HG02943 (cell line): ENCODE measurements around the gene SMIM35.

Experiments used
- ATAC-seq: cut with Tn5 transposase; IDR thresholded peaks from one replicate; pipeline ENCODE4 v1.9.1; 2021; ENCODE audit warnings: mild to moderate bottlenecking, low read depth, moderate library complexity; ENCODE audit not compliant: unreplicated experiment

SMIM35 gene

DNA sequence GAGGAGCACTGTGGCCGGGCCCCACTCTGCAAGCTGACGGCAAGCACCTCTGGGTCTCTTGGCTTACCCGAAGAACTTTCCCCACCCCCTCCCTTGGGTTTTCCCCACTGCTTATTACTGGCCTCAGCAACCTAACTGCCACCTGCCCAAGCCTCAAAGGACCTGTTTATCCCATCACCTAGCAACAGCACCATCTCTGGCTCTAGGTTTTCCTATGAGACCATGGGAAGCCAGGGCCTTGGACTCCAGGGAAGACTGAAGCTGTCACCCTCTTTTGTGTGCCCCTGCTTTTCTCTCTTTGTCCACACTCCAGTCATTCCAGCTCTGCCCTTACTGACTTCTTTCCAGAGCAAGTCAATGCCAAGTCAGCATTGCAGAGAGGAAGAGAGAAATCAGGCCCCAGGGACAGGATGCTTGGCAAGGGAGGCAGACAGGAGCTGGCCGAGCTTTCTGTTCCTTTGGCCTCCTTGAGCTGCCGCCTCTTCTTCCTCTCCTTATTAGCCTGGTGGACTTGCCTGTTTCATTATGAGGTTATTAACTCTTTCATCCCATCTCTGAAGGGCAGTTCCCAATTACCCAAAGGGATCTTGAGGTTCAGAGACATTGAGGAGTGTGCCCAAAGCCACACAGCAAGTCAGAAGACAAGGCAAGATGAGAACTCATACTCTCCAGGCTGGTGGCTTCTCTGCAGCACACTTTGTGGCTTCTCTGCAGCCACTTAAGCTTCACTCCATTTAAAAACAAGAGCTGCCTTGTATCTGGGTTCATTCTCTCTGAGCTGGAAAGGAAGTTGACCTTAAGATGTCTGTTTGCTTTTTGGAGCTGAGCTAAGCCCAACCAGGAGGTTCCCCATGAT is at the start of gene SMIM35:
Gene SMIM35 (minus strand): TSS at position 51 of the 856 bp plus-strand sequence. CDS start 206 bp downstream, outside the sequence.
- ATAC-seq, result no peak

GRCh38 chr11:118136341-118136740 is 49.6 kb upstream of the SMIM35 start:
- ATAC-seq, result no peak

- no peak for ATAC-seq
Observed at GRCh38 chr11:118135796-118136165, 49.0 kb upstream of the SMIM35 start.

GRCh38 chr11:118135051-118135795 is 48.5 kb upstream of the SMIM35 start:
- ATAC-seq, result no peak

- no peak for ATAC-seq
Observed at GRCh38 chr11:118133816-118134215, 47.1 kb upstream of the SMIM35 start.

- ATAC-seq, result no peak
Observed at GRCh38 chr11:118132385-118133151, 45.8 kb upstream of the SMIM35 start.

DNA sequence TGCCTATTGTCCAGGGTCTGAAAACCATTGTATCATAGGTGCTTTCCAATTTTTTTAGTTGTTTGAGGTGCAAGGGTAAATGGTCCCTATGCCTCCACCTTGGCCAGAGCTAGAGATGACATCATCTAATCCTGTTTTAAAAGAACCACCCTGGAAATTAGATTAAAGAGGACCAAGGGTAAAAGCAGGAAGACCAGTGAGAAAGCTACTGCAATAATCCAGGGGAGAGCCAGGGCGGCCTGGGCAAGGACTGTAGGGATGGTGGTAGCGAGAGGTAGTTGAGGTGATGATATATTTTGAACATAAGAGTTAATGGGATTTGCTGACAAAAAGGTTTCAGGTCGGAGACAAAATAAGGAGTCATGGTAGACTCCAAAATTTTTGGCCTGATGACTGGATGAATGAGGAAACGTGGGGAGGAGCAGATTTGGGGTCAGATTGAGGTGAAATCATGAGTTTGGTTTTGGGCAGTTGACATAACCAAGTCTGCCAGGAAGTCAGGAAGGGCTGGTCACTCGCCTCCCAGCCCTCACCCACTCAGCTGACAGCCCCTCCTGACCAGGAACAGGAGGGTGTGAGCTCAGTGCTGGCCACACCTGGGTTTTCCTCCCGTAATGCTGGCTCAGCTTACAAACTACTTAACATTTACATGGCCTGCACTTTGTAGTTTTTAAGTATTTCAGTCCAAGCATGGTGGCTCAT is 42.9 kb upstream of the SMIM35 start:
- ATAC-seq, result no peak

DNA sequence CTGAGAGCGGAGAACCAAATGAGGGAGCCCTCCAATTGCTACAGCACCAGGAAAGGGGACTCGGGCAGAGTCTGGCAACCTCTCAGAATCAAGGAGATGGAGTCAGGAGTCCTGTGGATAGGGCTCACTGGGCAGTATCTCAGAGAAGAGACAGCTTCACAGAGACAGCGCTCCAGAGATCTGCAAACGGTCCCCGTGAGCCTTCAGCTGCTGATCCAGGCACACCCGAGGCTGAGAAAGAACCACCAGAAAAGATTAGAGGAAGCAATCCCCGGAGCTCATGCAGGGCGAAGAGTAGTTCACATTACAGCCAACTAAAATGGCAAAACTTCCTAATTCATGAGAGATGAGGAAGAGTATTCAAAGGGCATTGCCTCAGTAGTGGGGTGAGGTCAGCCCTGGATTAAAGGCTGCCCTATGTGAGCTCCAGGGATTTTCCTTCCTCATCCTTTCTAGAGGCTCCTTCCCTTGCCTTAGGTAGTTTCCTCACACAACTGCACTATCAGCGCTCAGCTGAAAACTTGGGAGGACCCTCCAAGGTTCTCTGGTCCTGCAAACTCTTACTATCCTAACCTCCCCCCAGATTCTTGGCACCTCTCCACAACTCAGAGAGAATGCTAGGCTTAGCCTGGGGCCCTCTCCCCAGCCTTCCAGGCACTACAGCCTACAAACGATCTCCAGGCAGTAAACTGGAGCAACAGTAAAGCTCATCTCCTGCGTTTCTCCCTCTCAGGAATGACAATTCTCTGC is 42.1 kb upstream of the SMIM35 start:
- ATAC-seq, result no peak

- no peak for ATAC-seq
Observed at GRCh38 chr11:118128310-118128709, 41.5 kb upstream of the SMIM35 start.

DNA sequence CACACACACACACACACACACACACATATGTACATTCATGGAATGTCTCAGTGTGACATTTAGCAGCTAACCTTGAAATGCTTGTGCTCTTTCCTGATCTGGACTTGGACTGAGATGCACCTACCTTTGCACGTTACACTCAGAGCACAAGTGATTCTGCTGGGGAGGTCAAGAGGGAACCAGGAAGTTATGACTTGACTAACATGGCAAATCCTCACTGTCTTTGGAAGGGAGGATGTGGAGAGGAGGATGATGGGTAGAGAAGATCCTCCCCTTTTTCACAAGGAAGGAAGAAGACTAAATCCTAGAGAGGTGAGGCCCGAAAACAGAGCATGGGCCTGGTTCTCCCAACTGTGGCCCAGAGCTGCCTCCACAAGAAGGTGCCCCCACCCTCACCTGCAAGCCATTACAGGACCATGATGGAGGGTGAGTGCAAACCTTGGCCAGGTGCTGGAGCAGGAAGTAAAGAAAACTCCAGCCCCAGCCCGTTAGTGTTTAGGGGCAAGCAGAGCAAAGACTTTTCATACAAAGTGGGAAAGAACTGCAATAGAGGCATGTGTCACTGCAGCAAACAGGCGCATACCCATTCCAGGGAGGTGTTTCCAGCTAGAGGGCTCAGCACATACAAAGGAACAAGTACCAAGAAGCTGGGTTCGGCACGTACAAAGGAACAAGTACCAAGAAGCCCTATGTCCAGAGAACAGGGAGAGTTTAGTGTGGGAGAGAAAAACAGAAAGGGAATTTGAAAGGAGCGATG is 39.5 kb upstream of the SMIM35 start:
- ATAC-seq, result no peak

DNA sequence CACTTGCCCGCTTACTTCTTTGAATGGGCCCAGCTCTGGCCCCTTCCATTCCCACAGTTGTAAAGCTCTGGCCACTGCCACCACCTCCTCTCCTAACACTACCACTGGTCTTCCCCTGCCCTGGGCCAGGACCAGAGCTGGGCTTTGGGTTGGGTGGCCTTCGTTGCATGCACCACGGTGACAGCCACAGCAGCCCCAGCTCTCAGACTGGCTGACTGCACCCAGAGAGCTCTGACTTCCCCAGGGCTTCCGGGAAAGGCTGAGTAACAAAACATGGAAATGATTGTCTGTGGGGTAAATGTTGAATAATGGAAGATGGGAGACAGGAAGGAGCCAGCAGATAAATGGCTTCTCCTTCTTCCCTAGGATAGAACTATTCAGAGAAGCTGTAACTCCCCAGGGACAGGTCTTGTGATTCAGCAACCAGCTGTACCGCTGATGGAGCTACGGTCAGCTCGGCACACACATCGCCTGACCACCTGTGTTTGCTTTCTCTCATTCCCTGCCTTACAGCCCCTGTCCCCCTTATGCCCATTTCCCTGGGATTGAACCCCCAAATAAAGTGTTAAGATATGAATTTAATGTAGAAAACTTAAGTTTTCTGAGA is 38.3 kb upstream of the SMIM35 start:
- no peak for ATAC-seq

GRCh38 chr11:118120793-118121192 is 34.0 kb upstream of the SMIM35 start:
- ATAC-seq, result no peak

GRCh38 chr11:118117790-118118601 is 31.2 kb upstream of the SMIM35 start:
- peak; percentile 71 for ATAC-seq

DNA sequence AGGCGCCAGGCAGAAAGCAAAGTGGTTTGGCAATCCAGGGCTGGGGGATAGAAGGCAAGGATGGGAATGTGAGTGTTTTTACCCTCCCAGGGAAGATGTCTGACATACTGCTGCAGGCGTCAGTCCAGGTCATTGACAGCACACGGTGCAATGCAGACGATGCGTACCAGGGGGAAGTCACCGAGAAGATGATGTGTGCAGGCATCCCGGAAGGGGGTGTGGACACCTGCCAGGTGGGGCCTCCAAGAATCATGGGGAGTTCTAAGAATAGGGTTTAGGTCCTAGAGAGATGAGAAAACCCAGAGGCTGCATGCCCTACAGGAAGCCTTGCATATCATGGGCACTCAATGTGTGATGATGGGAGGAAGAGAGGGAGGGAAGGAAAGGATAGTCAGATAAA is 28.3 kb upstream of the SMIM35 start:
- no peak for ATAC-seq

DNA sequence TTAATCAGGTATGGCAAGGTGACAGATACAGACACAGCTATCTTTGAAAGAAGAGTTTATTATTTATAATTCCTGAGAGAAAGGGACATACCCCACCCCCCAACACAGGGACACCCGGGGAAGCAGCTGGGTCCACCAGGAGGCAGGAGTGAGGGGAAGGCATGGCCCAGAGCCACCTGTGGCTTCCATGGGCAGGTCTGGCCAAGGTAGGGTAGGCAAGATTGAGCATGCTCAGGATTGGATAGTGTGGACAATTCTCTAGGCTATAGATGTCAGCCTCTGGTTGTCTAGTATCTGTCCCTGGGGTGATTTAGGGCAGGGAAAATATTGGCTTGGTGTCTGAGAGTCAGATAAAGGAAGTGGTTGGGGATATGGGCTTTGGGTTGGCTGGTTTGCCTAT is 27.5 kb upstream of the SMIM35 start:
- no peak for ATAC-seq

DNA sequence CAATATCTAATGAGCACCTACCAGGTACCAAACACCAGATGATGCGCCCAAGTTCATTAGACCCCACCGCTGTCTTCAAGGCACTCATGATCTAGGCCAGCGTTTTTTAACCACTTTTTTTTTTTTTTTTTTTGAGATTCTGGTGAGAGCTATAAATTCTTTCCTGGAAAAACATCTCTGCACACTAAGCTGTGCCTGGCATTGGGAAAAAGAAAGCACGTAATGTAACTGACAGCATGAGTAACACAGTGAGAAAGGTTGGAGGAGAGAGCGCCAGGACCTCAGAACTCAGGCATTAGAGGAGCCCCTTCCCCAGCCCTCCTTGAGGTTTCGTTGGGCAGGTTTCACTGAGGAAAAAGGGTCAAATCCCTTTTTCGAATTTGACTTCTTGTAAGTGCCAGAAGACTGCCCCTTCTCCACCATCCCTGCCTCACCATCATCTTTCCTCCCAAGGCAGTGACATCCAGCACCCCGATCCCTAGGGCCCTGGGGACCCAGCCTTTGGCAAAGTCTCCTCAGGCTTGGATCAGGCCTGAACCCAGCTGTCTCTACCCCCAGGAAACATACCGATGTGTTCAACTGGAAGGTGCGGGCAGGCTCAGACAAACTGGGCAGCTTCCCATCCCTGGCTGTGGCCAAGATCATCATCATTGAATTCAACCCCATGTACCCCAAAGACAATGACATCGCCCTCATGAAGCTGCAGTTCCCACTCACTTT is 26.1 kb upstream of the SMIM35 start:
- ATAC-seq, result no peak

DNA sequence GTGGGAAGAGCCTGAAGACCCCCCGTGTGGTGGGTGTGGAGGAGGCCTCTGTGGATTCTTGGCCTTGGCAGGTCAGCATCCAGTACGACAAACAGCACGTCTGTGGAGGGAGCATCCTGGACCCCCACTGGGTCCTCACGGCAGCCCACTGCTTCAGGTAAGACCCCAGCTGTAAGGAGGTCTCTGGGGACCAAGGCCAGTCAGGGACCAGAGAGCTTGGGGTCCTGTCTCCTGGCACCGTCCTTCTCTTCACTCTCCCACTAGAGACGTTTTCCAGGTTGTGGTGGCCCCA is 24.9 kb upstream of the SMIM35 start:
- no peak for ATAC-seq
